Caco-2 (cell line): ENCODE results near the gene TLE6. TPM values are rescaled to one million over a fixed set of nuclear protein-coding genes. Genes with fewer than 3 reads are reported as not detected.
A peak's percentile ranks its signal among the peaks of the same experiment; 100 is the strongest.

Experiments
- BruUV-seq: library from RNA; stranded (reverse); fragments of 400-500 nt; replicated peaks from 2 replicates; lab custom pipeline; 2021; lab: Mats Ljungman, UMichigan
- CTCF ChIA-PET: fragments of 300-600 bp; sonication (Branson Sonifier 250); formaldehyde crosslinking; loops from one replicate; lab custom pipeline; 2022; ENCODE audit warnings: antibody characterized with exemption; lab: Charles Lee
- POLR2A ChIA-PET: fragments of 300-600 bp; sonication (Branson Sonifier 250); formaldehyde crosslinking; loops from one replicate; lab custom pipeline; 2022; ENCODE audit warnings: antibody characterized with exemption; lab: Charles Lee
- DNase-seq, 2 experiments: peaks; one replicate each; pipeline versions ENCODE4 v3.0.0 to v3.0.0-alpha.2; 2020 to 2022
- H3K27me3 ChIP-seq: replicated peaks from 2 replicates; pipeline ENCODE4 v1.6.0; 2011; ENCODE audit warnings: low read length; ENCODE audit not compliant: control insufficient read depth, insufficient read depth
- H3K36me3 ChIP-seq: 2 replicates; pipeline ENCODE4 v1.5.1; 2011; ENCODE audit warnings: low read length; ENCODE audit not compliant: control insufficient read depth, insufficient read depth
- H3K4me1 ChIP-seq: fragments of 250-450 bp; sonication (Bioruptor Pico); 2 replicates; pipeline ENCODE4 v1.5.1; 2020; ENCODE audit warnings: mild to moderate bottlenecking
- H3K4me3 ChIP-seq: 2 replicates; pipeline ENCODE4 v1.5.1; 2011; ENCODE audit warnings: low read depth, mild to moderate bottlenecking, control low read depth, low read length
- H3K9me3 ChIP-seq: fragments of 250-450 bp; sonication (Bioruptor Pico); 2 replicates; pipeline ENCODE4 v1.5.1; 2020; ENCODE audit warnings: mild to moderate bottlenecking, moderate library complexity
- H3K27ac Mint-ChIP-seq: one replicate; pipeline ENCODE4 v1.8.0; 2022; ENCODE audit warnings: mixed read lengths; ENCODE audit not compliant: unreplicated experiment
- H3K27me3 Mint-ChIP-seq: one replicate; pipeline ENCODE4 v1.8.0; 2022; ENCODE audit warnings: mixed read lengths; ENCODE audit not compliant: insufficient read depth, unreplicated experiment
- H3K36me3 Mint-ChIP-seq: one replicate; pipeline ENCODE4 v1.8.0; 2022; ENCODE audit warnings: mild to moderate bottlenecking, mixed read lengths; ENCODE audit not compliant: insufficient read depth, unreplicated experiment
- H3K4me1 Mint-ChIP-seq: one replicate; pipeline ENCODE4 v1.8.0; 2022; ENCODE audit warnings: low read depth, mixed read lengths; ENCODE audit not compliant: unreplicated experiment
- H3K4me3 Mint-ChIP-seq: one replicate; pipeline ENCODE4 v1.8.0; 2022; ENCODE audit warnings: mild to moderate bottlenecking, moderate library complexity, mixed read lengths; ENCODE audit not compliant: unreplicated experiment
- H3K9me3 Mint-ChIP-seq: one replicate; pipeline ENCODE4 v1.8.0; 2022; ENCODE audit warnings: mixed read lengths; ENCODE audit not compliant: unreplicated experiment
- CTCF ChIP-seq, 2 experiments: fragments of 200-600 bp in 1 of 2; IDR thresholded peaks; 1 replicate in 1 of 2; 2 replicates in 1 of 2; pipeline versions ENCODE4 v1.5.1 to v1.8.0; 2011 to 2022; ENCODE audit warnings: antibody characterized with exemption in 1 of 2, control low read depth in 1 of 2, inconsistent platforms in 1 of 2, low read depth in 1 of 2, low read length in 1 of 2, mild to moderate bottlenecking in 1 of 2, moderate library complexity in 1 of 2; ENCODE audit not compliant: insufficient read depth in 1 of 2, severe bottlenecking in 1 of 2, unreplicated experiment in 1 of 2
- intact Hi-C: fragments of 100-400 bp; cut with micrococcal nuclease; formaldehyde crosslinking; loops from one replicate; pipeline ENCODE4 v1.10.0; 2022; ENCODE audit not compliant: unreplicated experiment
- total RNA-seq: library from RNA; stranded (reverse); gene quantifications from 2 replicates; pipeline ENCODE4 v1.2.3, GENCODE V29; 2022

TLE6 gene
- total RNA-seq, 1 experiment from 2014 or later, result 1.4 TPM

DNA sequence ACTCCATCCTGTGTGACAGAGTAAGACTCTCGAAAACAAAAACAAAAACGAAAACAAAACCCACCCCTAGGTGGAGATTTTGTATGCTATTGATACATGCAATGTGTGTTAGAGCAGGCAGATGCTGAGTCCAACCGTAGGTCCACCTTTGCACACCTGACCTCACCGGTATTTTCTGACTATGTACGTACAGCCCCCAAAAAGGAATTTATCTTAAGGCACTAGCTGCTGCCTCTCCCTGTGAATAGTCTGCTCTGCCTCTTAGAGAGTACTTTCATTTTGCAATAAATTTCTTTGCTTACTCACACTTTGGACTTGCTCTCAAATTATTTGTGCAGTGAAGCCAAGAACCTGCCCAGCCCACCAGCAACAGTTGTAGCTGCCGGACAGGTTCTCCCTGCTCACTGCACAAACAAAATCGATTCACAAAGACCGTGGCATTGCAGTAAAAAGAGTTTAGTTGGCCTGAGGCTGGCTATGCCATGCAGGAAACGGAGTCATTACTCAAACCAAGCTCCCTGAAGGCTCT is 24.3 kb upstream of the TLE6 start:
- H3K27me3 ChIP-seq, result no peaks in the 10 kb centered on the region
- no peaks in the 10 kb centered on the region for H3K9me3 ChIP-seq
- intact Hi-C loops, result loop anchor here (1.0 to 10.0 kb wide), 3 partner anchors 24 to 112 kb away; partner anchors contain the start of genes TLE5 and TLE6
- no peaks in the 10 kb centered on the region for H3K36me3 ChIP-seq
- Mint-ChIP-seq H3K9me3 (no peaks in the 10 kb centered on the region), H3K36me3 (peaks cover 25% of the 10 kb centered on the region), H3K27me3 (no peaks in the 10 kb centered on the region), H3K27ac (peak overlapping the region; percentile 42), H3K4me3 (peak overlapping the region; percentile 71), H3K4me1 (peaks cover 8% of the 10 kb centered on the region)
- peak overlapping the region; percentile 13; the same call in 1 of the 2 replicates for H3K4me3 ChIP-seq
- BruUV-seq, result no TSS peak
- H3K4me1 ChIP-seq, result peaks cover 14% of the 10 kb centered on the region
- ChIA-PET POLR2A (no interaction called here), CTCF (interaction anchor here (0.6 to 1.2 kb wide), 5 partner anchors 53 to 489 kb away, joined by 3 to 5 read pairs (median 3); no protein-coding TSS in a partner anchor)
- peak in 1 of 2 experiments; percentile 12 for TF ChIP-seq CTCF (IDR thresholded peaks at IDR 0.05; ENCODE audit: insufficient read depth in 1 of 2, low read depth in 1 of 2, low read length in 1 of 2, severe bottlenecking in 1 of 2, unreplicated experiment in 1 of 2)
- peak; percentile 82 to 83 for DNase-seq

GRCh38 chr19:2957160-2957559 is 20.2 kb upstream of the TLE6 start:
- ChIA-PET CTCF (interaction anchor here (0.5 kb wide), 1 partner anchor 503 kb away, joined by 4 read pairs; no protein-coding TSS in a partner anchor), POLR2A (no interaction called here)
- Mint-ChIP-seq H3K27ac (no peak overlapping the region), H3K4me3 (no peak overlapping the region), H3K27me3 (no peaks in the 10 kb centered on the region), H3K9me3 (no peaks in the 10 kb centered on the region), H3K36me3 (peaks cover 11% of the 10 kb centered on the region), H3K4me1 (peaks cover 7% of the 10 kb centered on the region)
- Histone ChIP-seq H3K27me3 (no peaks in the 10 kb centered on the region), H3K4me3 (no peak overlapping the region), H3K36me3 (no peaks in the 10 kb centered on the region), H3K4me1 (peaks cover 14% of the 10 kb centered on the region), H3K9me3 (no peaks in the 10 kb centered on the region)
- no peak for DNase-seq
- BruUV-seq, result no TSS peak
- no peak for TF ChIP-seq CTCF (IDR thresholded peaks at IDR 0.05; ENCODE audit: insufficient read depth in 1 of 2, low read depth in 1 of 2, low read length in 1 of 2, severe bottlenecking in 1 of 2, unreplicated experiment in 1 of 2)
- intact Hi-C loops, result loop anchor here (10.0 kb wide), 1 partner anchor 108 kb away; the partner anchor contains the start of gene TLE5

DNA sequence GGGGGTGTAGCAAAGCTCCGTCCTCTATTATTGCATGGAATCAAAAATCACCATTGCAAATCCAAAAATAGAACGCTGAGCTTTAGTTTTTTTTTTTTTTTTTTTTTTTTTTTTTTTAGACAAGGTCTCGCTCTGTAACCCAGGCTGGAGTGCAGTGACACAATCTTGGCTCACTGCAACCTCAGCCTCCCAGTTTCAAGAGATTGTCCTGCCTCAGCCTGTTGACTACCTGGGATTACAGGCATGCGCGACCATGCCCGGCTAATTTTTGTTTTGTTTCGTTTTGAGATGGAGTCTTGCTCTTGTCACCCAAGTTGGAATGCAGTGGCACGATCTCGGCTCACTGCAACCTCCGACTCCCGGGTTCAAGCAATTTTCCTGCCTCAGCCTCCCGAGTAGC is 17.2 kb upstream of the TLE6 start:
- Mint-ChIP-seq H3K9me3 (no peaks in the 10 kb centered on the region), H3K27me3 (no peaks in the 10 kb centered on the region), H3K36me3 (peaks cover 6% of the 10 kb centered on the region), H3K27ac (no peak overlapping the region), H3K4me3 (no peak overlapping the region), H3K4me1 (peaks cover 7% of the 10 kb centered on the region)
- Histone ChIP-seq H3K4me1 (no peaks in the 10 kb centered on the region), H3K27me3 (no peaks in the 10 kb centered on the region), H3K4me3 (no peak overlapping the region), H3K36me3 (no peaks in the 10 kb centered on the region), H3K9me3 (no peaks in the 10 kb centered on the region)
- no TSS peak for BruUV-seq
- TF ChIP-seq CTCF (IDR thresholded peaks at IDR 0.05; ENCODE audit: insufficient read depth in 1 of 2, low read depth in 1 of 2, low read length in 1 of 2, severe bottlenecking in 1 of 2, unreplicated experiment in 1 of 2), result no peak
- DNase-seq, result no peak
- ChIA-PET CTCF (no interaction called here), POLR2A (no interaction called here)
- intact Hi-C loops, result loop anchor here (5.0 kb wide), 2 partner anchors 147 to 167 kb away; no protein-coding TSS in a partner anchor
